GM19463 (cell line): ENCODE data around the gene OR51S1.
"Not testable (repeated sequence)": the region's sequence is repeated elsewhere in the genome, so short reads cannot be mapped to it uniquely, and the experiment has no call there.

Source experiments
- ATAC-seq: cut with Tn5 transposase; IDR thresholded peaks from one replicate; pipeline ENCODE4 v1.9.1; 2021; ENCODE audit warnings: mild to moderate bottlenecking, moderate library complexity; ENCODE audit not compliant: unreplicated experiment

The OR51S1 gene

GRCh38 chr11:4809246-4809645, 39.8 kb downstream of the OR51S1 start:
- no peak for ATAC-seq

GRCh38 chr11:4808476-4808875, 40.5 kb downstream of the OR51S1 start:
- ATAC-seq: no peak

- ATAC-seq: no peak
These were observed 44.7 kb downstream of the OR51S1 start, which contains the start of gene OR52R1 for GRCh38 chr11:4804280-4804679. Gene OR52R1 (minus strand): TSS chr11:4804380. CDS start chr11:4804380, 0 bp downstream.

- ATAC-seq: not testable (repeated sequence)
These were observed 47.7 kb downstream of the OR51S1 start for GRCh38 chr11:4801316-4801715.

- no peak for ATAC-seq
These were observed 50.4 kb downstream of the OR51S1 start for GRCh38 chr11:4798427-4799183.
